ENCODE results near the gene MRPL1.

- no peak for TF ChIP-seq POLR2A (IDR thresholded peaks at IDR 0.05; ENCODE audit: extremely low read depth, insufficient read length)
- TF ChIP-seq, protein P1, sequence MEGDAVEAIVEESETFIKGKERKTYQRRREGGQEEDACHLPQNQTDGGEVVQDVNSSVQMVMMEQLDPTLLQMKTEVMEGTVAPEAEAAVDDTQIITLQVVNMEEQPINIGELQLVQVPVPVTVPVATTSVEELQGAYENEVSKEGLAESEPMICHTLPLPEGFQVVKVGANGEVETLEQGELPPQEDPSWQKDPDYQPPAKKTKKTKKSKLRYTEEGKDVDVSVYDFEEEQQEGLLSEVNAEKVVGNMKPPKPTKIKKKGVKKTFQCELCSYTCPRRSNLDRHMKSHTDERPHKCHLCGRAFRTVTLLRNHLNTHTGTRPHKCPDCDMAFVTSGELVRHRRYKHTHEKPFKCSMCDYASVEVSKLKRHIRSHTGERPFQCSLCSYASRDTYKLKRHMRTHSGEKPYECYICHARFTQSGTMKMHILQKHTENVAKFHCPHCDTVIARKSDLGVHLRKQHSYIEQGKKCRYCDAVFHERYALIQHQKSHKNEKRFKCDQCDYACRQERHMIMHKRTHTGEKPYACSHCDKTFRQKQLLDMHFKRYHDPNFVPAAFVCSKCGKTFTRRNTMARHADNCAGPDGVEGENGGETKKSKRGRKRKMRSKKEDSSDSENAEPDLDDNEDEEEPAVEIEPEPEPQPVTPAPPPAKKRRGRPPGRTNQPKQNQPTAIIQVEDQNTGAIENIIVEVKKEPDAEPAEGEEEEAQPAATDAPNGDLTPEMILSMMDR (IDR thresholded peaks at IDR 0.05; ENCODE audit: low read depth, low read length), result no peak
- TF ChIP-seq, protein P2, sequence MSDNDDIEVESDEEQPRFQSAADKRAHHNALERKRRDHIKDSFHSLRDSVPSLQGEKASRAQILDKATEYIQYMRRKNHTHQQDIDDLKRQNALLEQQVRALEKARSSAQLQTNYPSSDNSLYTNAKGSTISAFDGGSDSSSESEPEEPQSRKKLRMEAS (IDR thresholded peaks at IDR 0.05; ENCODE audit: low read depth, low read length), result no peak
Measured at GRCh38 chr4:77819404-77819842, 43.2 kb upstream of the MRPL1 start.

Measured in NB4 (cell line).